Liver (tissue), 9 donors: ENCODE measurements around the gene LIMCH1. TPM values are rescaled to one million over a fixed set of nuclear protein-coding genes. Genes with fewer than 3 reads are reported as not detected.

ENCODE experiments used
- DNase-seq: peaks from one replicate; pipeline ENCODE4 v3.0.0-alpha.2; 2017; ENCODE audit warnings: low spot score
- H3K27ac ChIP-seq, 2 donors: one replicate each; pipeline ENCODE4 v1.7.0; 2013; ENCODE audit warnings: inconsistent platforms in 2 of 2, low read length in 2 of 2, control low read depth in 1 of 2, low read depth in 1 of 2, mild to moderate bottlenecking in 1 of 2
- H3K27me3 ChIP-seq, 4 donors: one replicate each; pipeline versions ENCODE4 v1.6.1 to v1.7.0; 2013; ENCODE audit warnings: low read length in 3 of 4, inconsistent platforms in 1 of 4, mild to moderate bottlenecking in 1 of 4, moderate library complexity in 1 of 4; ENCODE audit not compliant: control insufficient read depth in 4 of 4, insufficient read depth in 4 of 4
- H3K36me3 ChIP-seq, 4 donors: one replicate each; pipeline versions ENCODE4 v1.6.1 to v1.7.0; 2013; ENCODE audit warnings: low read length in 3 of 4, mild to moderate bottlenecking in 3 of 4, low read depth in 1 of 4, moderate library complexity in 1 of 4; ENCODE audit not compliant: control insufficient read depth in 4 of 4, insufficient read depth in 3 of 4
- H3K4me1 ChIP-seq, 4 donors: one replicate each; pipeline versions ENCODE4 v1.6.1 to v1.7.0; 2013; ENCODE audit warnings: low read length in 3 of 4, mild to moderate bottlenecking in 3 of 4, moderate library complexity in 1 of 4; ENCODE audit not compliant: control insufficient read depth in 4 of 4, insufficient read depth in 4 of 4
- H3K4me3 ChIP-seq, 3 donors: one replicate each; pipeline versions ENCODE4 v1.6.1 to v1.7.0; 2013; ENCODE audit warnings: low read length in 3 of 3, control low read depth in 1 of 3, low read depth in 1 of 3, mild to moderate bottlenecking in 1 of 3
- H3K9ac ChIP-seq, 2 donors: one replicate each; pipeline ENCODE4 v1.7.0; 2013; ENCODE audit warnings: low read length in 2 of 2, mild to moderate bottlenecking in 2 of 2, moderate library complexity in 2 of 2, control low read depth in 1 of 2, low read depth in 1 of 2
- H3K9me3 ChIP-seq, 4 donors: one replicate each; pipeline versions ENCODE4 v1.6.1 to v1.7.0; 2013; ENCODE audit warnings: low read length in 3 of 4; ENCODE audit not compliant: control insufficient read depth in 4 of 4
- EGR1 ChIP-seq, 2 donors: IDR thresholded peaks; 2 replicates each; pipeline ENCODE4 v1.6.1; 2016 to 2018; ENCODE audit warnings: antibody characterized with exemption in 2 of 2, low read depth in 2 of 2
- FOXA1 ChIP-seq: IDR thresholded peaks from 2 replicates; pipeline ENCODE4 v1.6.1; 2016; ENCODE audit warnings: antibody characterized with exemption
- FOXA2 ChIP-seq: IDR thresholded peaks from 2 replicates; pipeline ENCODE4 v1.6.1; 2016; ENCODE audit warnings: antibody characterized with exemption
- GABPA ChIP-seq, 2 donors: IDR thresholded peaks in 1 of 2; conservative IDR thresholded peaks in 1 of 2; 2 replicates each; pipeline ENCODE4 v1.6.1; 2016; ENCODE audit warnings: antibody characterized with exemption in 2 of 2, mild to moderate bottlenecking in 1 of 2, moderate library complexity in 1 of 2
- HNF4A ChIP-seq, 2 donors: conservative IDR thresholded peaks; 2 replicates each; pipeline ENCODE4 v1.6.1; 2016; ENCODE audit warnings: antibody characterized with exemption in 2 of 2, mild to moderate bottlenecking in 2 of 2
- HNF4G ChIP-seq: IDR thresholded peaks from 2 replicates; pipeline ENCODE4 v1.6.1; 2016; ENCODE audit warnings: antibody characterized with exemption
- JUND ChIP-seq, 2 donors: IDR thresholded peaks; 2 replicates each; pipeline ENCODE4 v1.6.1; 2016; ENCODE audit warnings: antibody characterized with exemption in 2 of 2
- NR2F2 ChIP-seq: IDR thresholded peaks from 2 replicates; pipeline ENCODE4 v1.6.1; 2016; ENCODE audit warnings: antibody characterized with exemption
- RAD21 ChIP-seq, 2 donors: IDR thresholded peaks; 2 replicates each; pipeline ENCODE4 v1.6.1; 2016; ENCODE audit warnings: antibody characterized with exemption in 2 of 2, mild to moderate bottlenecking in 2 of 2
- RXRA ChIP-seq, 2 donors: IDR thresholded peaks; 2 replicates each; pipeline ENCODE4 v1.6.1; 2017 to 2018; ENCODE audit warnings: antibody characterized with exemption in 2 of 2, mild to moderate bottlenecking in 1 of 2
- SP1 ChIP-seq: IDR thresholded peaks from 2 replicates; pipeline ENCODE4 v1.6.1; 2018; ENCODE audit warnings: antibody characterized with exemption, mild to moderate bottlenecking
- TAF1 ChIP-seq: conservative IDR thresholded peaks from 2 replicates; pipeline ENCODE4 v1.6.1; 2016; ENCODE audit warnings: antibody characterized with exemption, mild to moderate bottlenecking
- WGBS: extraction: QIAGEN DNeasy Blood & Tissue Kit; methylation state at CpG from one replicate; pipeline ENCODE4 v1.1.7; 2013; 5-methylcytosine and 5-hydroxymethylcytosine counted together
- polyA plus RNA-seq, 2 donors: library from polyadenylated mRNA; stranded (reverse) in 1 of 2; unstranded in 1 of 2; fragments of 200-250 nt in 1 of 2; fragments of >200 nt in 1 of 2; fragmentation: Nextera tagmentation in 1 of 2; extraction: Ambion mirVana in 1 of 2; gene quantifications; one replicate each; pipeline versions ENCODE4 v1.2.1 to v1.2.3, GENCODE V29; 2013 to 2015
- total RNA-seq, 2 donors: library from RNA; depleted of rRNA; stranded (reverse); fragments of >200 nt; gene quantifications; one replicate each; pipeline ENCODE4 v1.2.3, GENCODE V29; 2014
- TF ChIP-seq, protein P1 (sequence below): IDR thresholded peaks from 2 replicates; pipeline ENCODE4 v1.6.1; 2016; ENCODE audit warnings: antibody characterized with exemption
- TF ChIP-seq, protein P2 (sequence below): IDR thresholded peaks from 2 replicates; pipeline ENCODE4 v1.6.1; 2016; ENCODE audit warnings: antibody characterized with exemption
- TF ChIP-seq, protein P3 (sequence below): IDR thresholded peaks from 2 replicates; pipeline ENCODE4 v1.6.1; 2016; ENCODE audit warnings: antibody characterized with exemption
- TF ChIP-seq, protein P4 (sequence below): IDR thresholded peaks from 2 replicates; pipeline ENCODE4 v1.6.1; 2016; ENCODE audit warnings: antibody characterized with exemption, mild to moderate bottlenecking
- donor health status: healthy.
- donor health status: healthy.
- donor health status: healthy.
- donor health status: healthy.
- donor health status: healthy.

Gene LIMCH1
- total and polyA plus RNA-seq, 4 donors = 2.0 to 30.6 (median 8.1) TPM

DNA sequence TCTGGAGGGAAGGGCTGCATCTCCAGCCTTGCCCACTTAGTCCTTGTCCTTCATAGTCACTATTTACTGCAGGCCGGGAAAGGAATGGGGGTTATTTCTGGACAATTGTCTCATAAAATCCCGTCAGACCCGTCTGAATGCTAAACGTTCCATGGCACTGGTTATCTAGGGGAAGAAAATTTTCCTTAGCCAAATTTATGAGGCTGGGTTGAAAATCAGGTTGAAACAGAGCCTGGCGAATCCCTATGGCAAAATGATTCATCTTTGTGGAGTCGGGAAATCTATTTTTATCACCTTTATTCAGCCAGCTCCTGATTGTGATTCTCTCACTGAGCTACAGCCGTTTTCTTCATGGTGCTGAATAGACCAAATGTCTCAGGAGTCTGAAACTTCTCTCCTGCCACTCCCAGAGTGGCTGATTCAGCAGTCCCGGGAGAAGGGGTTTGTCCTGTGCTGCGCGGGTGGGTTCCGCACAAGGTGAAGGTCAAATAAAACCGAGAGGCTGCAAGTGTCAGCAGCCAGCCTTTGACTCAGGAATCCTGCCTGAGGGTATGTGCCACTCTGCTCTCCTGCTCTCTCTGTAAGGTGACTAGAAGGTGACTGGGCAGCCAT is 1.0 kb downstream of the LIMCH1 start:
- DNase-seq = no peak
- Histone ChIP-seq H3K27me3 (no peaks in the 10 kb centered on the region), H3K9ac (no peak overlapping the region), H3K9me3 (no peaks in the 10 kb centered on the region), H3K4me1 (no peaks in the 10 kb centered on the region), H3K36me3 (no peaks in the 10 kb centered on the region), H3K4me3 (peak overlapping the region in 1 of 3 donors; percentile 11), H3K27ac (peak overlapping the region in 1 of 2 donors; percentile 38)
- no peak for TF ChIP-seq RAD21 (IDR thresholded peaks at IDR 0.05)
- TF ChIP-seq TAF1 = no peak
- TF ChIP-seq FOXA2 = no peak
- TF ChIP-seq, protein P1, sequence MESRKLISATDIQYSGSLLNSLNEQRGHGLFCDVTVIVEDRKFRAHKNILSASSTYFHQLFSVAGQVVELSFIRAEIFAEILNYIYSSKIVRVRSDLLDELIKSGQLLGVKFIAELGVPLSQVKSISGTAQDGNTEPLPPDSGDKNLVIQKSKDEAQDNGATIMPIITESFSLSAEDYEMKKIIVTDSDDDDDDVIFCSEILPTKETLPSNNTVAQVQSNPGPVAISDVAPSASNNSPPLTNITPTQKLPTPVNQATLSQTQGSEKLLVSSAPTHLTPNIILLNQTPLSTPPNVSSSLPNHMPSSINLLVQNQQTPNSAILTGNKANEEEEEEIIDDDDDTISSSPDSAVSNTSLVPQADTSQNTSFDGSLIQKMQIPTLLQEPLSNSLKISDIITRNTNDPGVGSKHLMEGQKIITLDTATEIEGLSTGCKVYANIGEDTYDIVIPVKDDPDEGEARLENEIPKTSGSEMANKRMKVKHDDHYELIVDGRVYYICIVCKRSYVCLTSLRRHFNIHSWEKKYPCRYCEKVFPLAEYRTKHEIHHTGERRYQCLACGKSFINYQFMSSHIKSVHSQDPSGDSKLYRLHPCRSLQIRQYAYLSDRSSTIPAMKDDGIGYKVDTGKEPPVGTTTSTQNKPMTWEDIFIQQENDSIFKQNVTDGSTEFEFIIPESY = no peak
- no peak for TF ChIP-seq NR2F2
- no peak for TF ChIP-seq FOXA1
- no peak for TF ChIP-seq EGR1 (IDR thresholded peaks at IDR 0.05; ENCODE audit: low read depth in 2 of 2)
- TF ChIP-seq GABPA (IDR thresholded peaks at IDR 0.05 in 1 of 2, conservative IDR thresholded peaks at IDR 0.05 in 1 of 2) = no peak
- no peak for TF ChIP-seq JUND (IDR thresholded peaks at IDR 0.05)
- no peak for TF ChIP-seq SP1
- TF ChIP-seq, protein P2, sequence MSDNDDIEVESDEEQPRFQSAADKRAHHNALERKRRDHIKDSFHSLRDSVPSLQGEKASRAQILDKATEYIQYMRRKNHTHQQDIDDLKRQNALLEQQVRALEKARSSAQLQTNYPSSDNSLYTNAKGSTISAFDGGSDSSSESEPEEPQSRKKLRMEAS = no peak
- TF ChIP-seq, protein P3, sequence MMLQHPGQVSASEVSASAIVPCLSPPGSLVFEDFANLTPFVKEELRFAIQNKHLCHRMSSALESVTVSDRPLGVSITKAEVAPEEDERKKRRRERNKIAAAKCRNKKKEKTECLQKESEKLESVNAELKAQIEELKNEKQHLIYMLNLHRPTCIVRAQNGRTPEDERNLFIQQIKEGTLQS = no peak
- TF ChIP-seq RXRA (IDR thresholded peaks at IDR 0.05) = no peak
- TF ChIP-seq HNF4A (conservative IDR thresholded peaks at IDR 0.05) = no peak
- TF ChIP-seq HNF4G = no peak
- TF ChIP-seq, protein P4, sequence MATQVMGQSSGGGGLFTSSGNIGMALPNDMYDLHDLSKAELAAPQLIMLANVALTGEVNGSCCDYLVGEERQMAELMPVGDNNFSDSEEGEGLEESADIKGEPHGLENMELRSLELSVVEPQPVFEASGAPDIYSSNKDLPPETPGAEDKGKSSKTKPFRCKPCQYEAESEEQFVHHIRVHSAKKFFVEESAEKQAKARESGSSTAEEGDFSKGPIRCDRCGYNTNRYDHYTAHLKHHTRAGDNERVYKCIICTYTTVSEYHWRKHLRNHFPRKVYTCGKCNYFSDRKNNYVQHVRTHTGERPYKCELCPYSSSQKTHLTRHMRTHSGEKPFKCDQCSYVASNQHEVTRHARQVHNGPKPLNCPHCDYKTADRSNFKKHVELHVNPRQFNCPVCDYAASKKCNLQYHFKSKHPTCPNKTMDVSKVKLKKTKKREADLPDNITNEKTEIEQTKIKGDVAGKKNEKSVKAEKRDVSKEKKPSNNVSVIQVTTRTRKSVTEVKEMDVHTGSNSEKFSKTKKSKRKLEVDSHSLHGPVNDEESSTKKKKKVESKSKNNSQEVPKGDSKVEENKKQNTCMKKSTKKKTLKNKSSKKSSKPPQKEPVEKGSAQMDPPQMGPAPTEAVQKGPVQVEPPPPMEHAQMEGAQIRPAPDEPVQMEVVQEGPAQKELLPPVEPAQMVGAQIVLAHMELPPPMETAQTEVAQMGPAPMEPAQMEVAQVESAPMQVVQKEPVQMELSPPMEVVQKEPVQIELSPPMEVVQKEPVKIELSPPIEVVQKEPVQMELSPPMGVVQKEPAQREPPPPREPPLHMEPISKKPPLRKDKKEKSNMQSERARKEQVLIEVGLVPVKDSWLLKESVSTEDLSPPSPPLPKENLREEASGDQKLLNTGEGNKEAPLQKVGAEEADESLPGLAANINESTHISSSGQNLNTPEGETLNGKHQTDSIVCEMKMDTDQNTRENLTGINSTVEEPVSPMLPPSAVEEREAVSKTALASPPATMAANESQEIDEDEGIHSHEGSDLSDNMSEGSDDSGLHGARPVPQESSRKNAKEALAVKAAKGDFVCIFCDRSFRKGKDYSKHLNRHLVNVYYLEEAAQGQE = no peak
- WGBS = 79% methylated on average over 12 of the region's 12 CpGs

DNA sequence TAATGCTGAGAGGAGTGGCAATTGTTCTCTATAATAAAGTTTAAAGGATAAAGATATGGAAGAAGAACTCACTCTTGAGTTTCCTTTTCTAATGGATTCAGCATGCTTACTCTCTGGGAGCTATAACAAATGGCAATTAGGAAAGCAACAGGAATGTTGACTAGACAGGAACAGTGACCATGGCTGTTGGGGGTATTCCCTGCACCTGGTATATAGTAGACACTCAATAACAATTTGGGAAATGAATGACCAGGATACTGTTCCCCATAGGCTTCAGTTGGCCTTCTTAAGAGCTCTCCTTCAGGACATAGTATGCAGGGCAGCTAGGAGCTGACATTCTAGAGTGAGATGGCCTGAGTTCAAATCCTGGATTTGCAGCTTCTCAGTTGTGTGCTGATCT is 1.8 kb downstream of the LIMCH1 start:
- Histone ChIP-seq H3K4me3 (no peak overlapping the region), H3K9ac (no peak overlapping the region), H3K27ac (no peak overlapping the region), H3K9me3 (no peaks in the 10 kb centered on the region), H3K4me1 (no peaks in the 10 kb centered on the region), H3K36me3 (no peaks in the 10 kb centered on the region), H3K27me3 (no peaks in the 10 kb centered on the region)
- no peak for DNase-seq
- TF ChIP-seq, protein P1 = no peak
- TF ChIP-seq, protein P3 = no peak
- TF ChIP-seq EGR1 (IDR thresholded peaks at IDR 0.05; ENCODE audit: low read depth in 2 of 2) (no peak), HNF4A (conservative IDR thresholded peaks at IDR 0.05) (no peak), GABPA (IDR thresholded peaks at IDR 0.05 in 1 of 2, conservative IDR thresholded peaks at IDR 0.05 in 1 of 2) (no peak)
